Measurements from ENCODE around the gene VSIG4. TPM values are rescaled to one million over a fixed set of nuclear protein-coding genes. Genes with fewer than 3 reads are reported as not detected.

Gene VSIG4
- total and polyA plus RNA-seq, 10 of the 15 experiments (the other 5 are each of a cell fraction or from before 2014, with no cell fraction given), result 0.05 to 0.36 TPM; not detected in 8

GRCh38 chrX:66042307-66043077, 2.6 kb upstream of the VSIG4 start (continued):
- TF ChIP-seq BCLAF1 (IDR thresholded peaks at IDR 0.05), result no peak
- peak; percentile 67; the same call in 1 of the 2 replicates for TF ChIP-seq GATAD2B (conservative IDR thresholded peaks at IDR 0.05; ENCODE audit: low read depth)
- no peak for TF ChIP-seq SMC3 (IDR thresholded peaks at IDR 0.05; ENCODE audit: borderline replicate concordance, low read length)
- no peak for TF ChIP-seq TCF12 (IDR thresholded peaks at IDR 0.05; ENCODE audit: low read depth, low read length)

GRCh38 chrX:66038115-66038514, 1.8 kb downstream of the VSIG4 start:
- H3K4me2 ChIP-seq (ENCODE audit: control insufficient read depth, insufficient read depth), result no peak overlapping the region
- intact Hi-C loops (cut with micrococcal nuclease; ENCODE audit: unreplicated experiment) (no loop called here), in situ Hi-C loops (cut with MboI) (no loop called here)
- H3K4me1 ChIP-seq (ENCODE audit: control insufficient read depth, insufficient read depth, low read length), result peaks cover 15% of the 10 kb centered on the region
- no peaks in the 10 kb centered on the region for H3K79me2 ChIP-seq (ENCODE audit: control insufficient read depth, insufficient read depth, low read length)
- H4K20me1 ChIP-seq (ENCODE audit: control insufficient read depth, insufficient read depth), result no peaks in the 10 kb centered on the region
- 95% methylated on average over 1 of the region's 1 CpG for WGBS (ENCODE audit: insufficient coverage, insufficient replicate concordance, low lambda C conversion rate, missing lambda C conversion rate)
- H3K27ac ChIP-seq (ENCODE audit: control insufficient read depth, insufficient read depth), result no peak overlapping the region
- POLR2A ChIA-PET, result interaction anchor here (1.3 kb wide), 1 partner anchor 21 kb away, joined by 5 read pairs; no protein-coding TSS in a partner anchor
- SMC1A ChIA-PET (ENCODE audit: uncharacterized antibody, unreplicated experiment), result interaction anchor here (0.6 to 6.0 kb wide), 6 partner anchors 9 to 45 kb away, joined by 3 to 85 read pairs (median 6); no protein-coding TSS in a partner anchor
- ATAC-seq (no peak), FAIRE-seq (no peak), DNase-seq (ENCODE audit: low read depth, low spot score) (no peak)
- RAD21 ChIA-PET (ENCODE audit: unreplicated experiment), result interaction anchor here (1.6 to 2.5 kb wide), 2 partner anchors 9 to 20 kb away, joined by 5 to 11 read pairs; no protein-coding TSS in a partner anchor
- H3K36me3 ChIP-seq (ENCODE audit: control insufficient read depth in 2 of 2, insufficient read depth in 2 of 2, low read length in 1 of 2), result no peaks in the 10 kb centered on the region
- BruUV-seq (replicated peaks), result no TSS peak
- H3K9ac ChIP-seq (ENCODE audit: control insufficient read depth, insufficient read depth, low read length), result no peak overlapping the region
- CTCF ChIA-PET, result interaction anchor here (0.8 to 2.1 kb wide), 5 partner anchors 8 to 20 kb away, joined by 3 to 7 read pairs (median 4); no protein-coding TSS in a partner anchor
- H3K4me3 ChIP-seq, result no peak overlapping the region
- TF ChIP-seq NBN (IDR thresholded peaks at IDR 0.05) (no peak), PAX8 (IDR thresholded peaks at IDR 0.05) (no peak), GATAD2B (conservative IDR thresholded peaks at IDR 0.05; ENCODE audit: low read depth) (no peak), PRDM15 (CRISPR knock-in tag; IDR thresholded peaks at IDR 0.05) (no peak), ZBTB4 (CRISPR knock-in tag; IDR thresholded peaks at IDR 0.05) (no peak), ATF2 (IDR thresholded peaks at IDR 0.05; ENCODE audit: low read length) (no peak)
- H3K9me3 ChIP-seq (replicated peaks; ENCODE audit: control insufficient read depth, insufficient read depth, low read length), result no peaks in the 10 kb centered on the region; the same call in 2 of the 3 replicates
- no peak overlapping the region for H2AFZ ChIP-seq (ENCODE audit: control insufficient read depth, low read depth, low read length)
- no peaks in the 10 kb centered on the region for H3K27me3 ChIP-seq (replicated peaks in 1 of 2; ENCODE audit: control insufficient read depth in 2 of 2, insufficient read depth in 2 of 2, low read length in 1 of 2)

Data from GM12878 (cell line).